Measurements from ENCODE around the gene CNTNAP2. TPM values are rescaled to one million over a fixed set of nuclear protein-coding genes. Genes with fewer than 3 reads are reported as not detected.

CNTNAP2 gene
- total RNA-seq, 1 donor from 2014 or later = 2.2 TPM

DNA sequence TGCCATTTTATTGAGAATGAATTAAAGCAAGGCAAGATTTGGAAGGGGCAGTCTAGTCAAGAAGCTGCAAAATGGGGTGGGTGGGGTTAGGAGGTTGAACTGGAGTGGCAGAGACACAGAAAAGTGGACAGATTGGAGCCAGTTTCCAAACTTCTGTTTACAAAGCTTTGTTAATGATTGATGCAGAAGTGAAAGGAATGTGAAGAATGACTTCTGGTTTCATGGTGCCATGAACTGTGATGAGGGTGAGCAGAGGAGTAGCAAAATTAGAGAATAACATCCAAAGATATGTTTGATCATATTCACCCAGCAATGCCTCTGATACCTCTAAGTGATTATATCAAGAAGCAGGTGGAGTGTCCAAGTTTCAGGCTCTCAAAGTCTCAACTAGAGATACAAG is 1356.0 kb downstream of the CNTNAP2 start:
- H3K9me3 ChIP-seq = no peaks in the 10 kb centered on the region
- no peak for DNase-seq (ENCODE audit: extremely low spot score in 2 of 2)
- no peaks in the 10 kb centered on the region for H3K4me1 ChIP-seq
- no peaks in the 10 kb centered on the region for H3K36me3 ChIP-seq
- no peak overlapping the region for H3K4me3 ChIP-seq
- TF ChIP-seq POLR2A (IDR thresholded peaks at IDR 0.05) = no peak
- TF ChIP-seq POLR2AphosphoS5 (IDR thresholded peaks at IDR 0.05; ENCODE audit: insufficient read depth in 1 of 2, low read depth in 1 of 2) = no peak
- TF ChIP-seq CTCF (IDR thresholded peaks at IDR 0.05) = no peak
- H3K27ac ChIP-seq = no peak overlapping the region
- no peaks in the 10 kb centered on the region for H3K27me3 ChIP-seq
- intact Hi-C loops (cut with DNase I) = no loop called here

GRCh38 chr7:147474862-147475261 is 1358.3 kb downstream of the CNTNAP2 start:
- DNase-seq (ENCODE audit: extremely low spot score in 2 of 2) = no peak
- Histone ChIP-seq H3K4me3 (no peak overlapping the region), H3K9me3 (no peaks in the 10 kb centered on the region), H3K36me3 (no peaks in the 10 kb centered on the region), H3K27me3 (no peaks in the 10 kb centered on the region), H3K27ac (no peak overlapping the region), H3K4me1 (no peaks in the 10 kb centered on the region)
- intact Hi-C loops (cut with DNase I) = no loop called here
- TF ChIP-seq POLR2AphosphoS5 (IDR thresholded peaks at IDR 0.05; ENCODE audit: insufficient read depth in 1 of 2, low read depth in 1 of 2) = no peak
- no peak for TF ChIP-seq POLR2A (IDR thresholded peaks at IDR 0.05)
- TF ChIP-seq CTCF (IDR thresholded peaks at IDR 0.05) = no peak

- no peaks in the 10 kb centered on the region for H3K27me3 ChIP-seq
- no peak overlapping the region for H3K4me3 ChIP-seq
- no peaks in the 10 kb centered on the region for H3K9me3 ChIP-seq
- intact Hi-C loops (cut with DNase I) = no loop called here
- no peak for DNase-seq (ENCODE audit: extremely low spot score in 2 of 2)
- H3K36me3 ChIP-seq = no peaks in the 10 kb centered on the region
- no peak overlapping the region for H3K27ac ChIP-seq
- TF ChIP-seq POLR2A (IDR thresholded peaks at IDR 0.05) = no peak
- no peak for TF ChIP-seq POLR2AphosphoS5 (IDR thresholded peaks at IDR 0.05; ENCODE audit: insufficient read depth in 1 of 2, low read depth in 1 of 2)
- no peak for TF ChIP-seq CTCF (IDR thresholded peaks at IDR 0.05)
- no peaks in the 10 kb centered on the region for H3K4me1 ChIP-seq
These were observed 1360.9 kb downstream of the CNTNAP2 start for GRCh38 chr7:147477526-147477925.

DNA sequence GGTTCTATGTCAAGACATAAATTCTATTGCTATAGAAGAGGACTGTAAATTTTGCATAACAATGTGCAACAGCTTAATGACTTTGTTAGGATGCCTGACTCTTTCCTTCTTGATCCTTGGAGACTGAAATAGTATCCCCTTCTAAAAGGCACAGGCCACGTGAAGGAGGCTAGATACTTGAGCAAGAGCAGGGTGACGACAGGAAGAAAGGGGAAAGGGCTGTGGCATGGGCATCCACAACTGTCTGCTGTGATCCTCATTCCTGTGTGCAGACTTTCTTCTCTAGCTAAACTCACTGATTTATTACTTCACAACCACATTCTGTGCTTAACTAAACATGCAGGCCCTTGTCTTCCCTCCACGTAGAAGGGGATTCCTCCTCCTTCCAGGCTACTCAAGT is 1362.2 kb downstream of the CNTNAP2 start:
- DNase-seq (ENCODE audit: extremely low spot score in 2 of 2) = no peak
- H3K36me3 ChIP-seq = no peaks in the 10 kb centered on the region
- no peak overlapping the region for H3K27ac ChIP-seq
- H3K27me3 ChIP-seq = no peaks in the 10 kb centered on the region
- intact Hi-C loops (cut with DNase I) = no loop called here
- no peak overlapping the region for H3K4me3 ChIP-seq
- no peaks in the 10 kb centered on the region for H3K9me3 ChIP-seq
- no peak for TF ChIP-seq POLR2A (IDR thresholded peaks at IDR 0.05)
- TF ChIP-seq CTCF (IDR thresholded peaks at IDR 0.05) = no peak
- no peak for TF ChIP-seq POLR2AphosphoS5 (IDR thresholded peaks at IDR 0.05; ENCODE audit: insufficient read depth in 1 of 2, low read depth in 1 of 2)
- H3K4me1 ChIP-seq = no peaks in the 10 kb centered on the region

GRCh38 chr7:147483634-147484292 is 1367.2 kb downstream of the CNTNAP2 start:
- Histone ChIP-seq H3K4me1 (no peaks in the 10 kb centered on the region), H3K9me3 (no peaks in the 10 kb centered on the region), H3K36me3 (no peaks in the 10 kb centered on the region), H3K27ac (no peak overlapping the region), H3K4me3 (no peak overlapping the region), H3K27me3 (no peaks in the 10 kb centered on the region)
- intact Hi-C loops (cut with DNase I) = no loop called here
- no peak for DNase-seq (ENCODE audit: extremely low spot score in 2 of 2)
- no peak for TF ChIP-seq CTCF (IDR thresholded peaks at IDR 0.05)
- no peak for TF ChIP-seq POLR2AphosphoS5 (IDR thresholded peaks at IDR 0.05; ENCODE audit: insufficient read depth in 1 of 2, low read depth in 1 of 2)
- no peak for TF ChIP-seq POLR2A (IDR thresholded peaks at IDR 0.05)
